Panc1 (cell line): Measurements from ENCODE around the gene NUDT6. TPM values are rescaled to one million over a fixed set of nuclear protein-coding genes. Genes with fewer than 3 reads are reported as not detected.
A peak's percentile ranks its signal among the peaks of the same experiment; 100 is the strongest.

Source experiments
- ATAC-seq: fragments of 200-7000 bp; cut with Tn5 transposase; 2 replicates; pipeline ENCODE4 v1.9.1; 2020; ENCODE audit warnings: mild to moderate bottlenecking, moderate library complexity
- BruUV-seq: library from RNA; stranded (reverse); fragments of 400-500 nt; replicated peaks from 2 replicates; lab custom pipeline; 2021; lab: Mats Ljungman, UMichigan
- CTCF ChIA-PET: fragments of 300-600 bp; sonication (Branson Sonifier 250); formaldehyde crosslinking; loops from one replicate; lab custom pipeline; 2022; ENCODE audit warnings: antibody characterized with exemption; lab: Charles Lee
- POLR2A ChIA-PET: fragments of 300-600 bp; sonication (Branson Sonifier 250); formaldehyde crosslinking; loops from one replicate; lab custom pipeline; 2022; ENCODE audit warnings: antibody characterized with exemption; lab: Charles Lee
- DNase-seq: peaks from one replicate; pipeline ENCODE4 v3.0.0-alpha.2; 2010; ENCODE audit warnings: low read depth, low spot score
- H3K27ac ChIP-seq: 2 replicates; pipeline ENCODE4 v1.5.1; 2011; ENCODE audit warnings: mild to moderate bottlenecking, low read length, inconsistent platforms
- H3K27me3 ChIP-seq: fragments of 200-500 bp; sonication (Bioruptor generic); 2 replicates; pipeline ENCODE4 v1.6.0; 2014; ENCODE audit warnings: low read length, inconsistent platforms; ENCODE audit not compliant: control insufficient read depth, insufficient read depth
- H3K36me3 ChIP-seq: fragments of 200-500 bp; sonication (Bioruptor generic); 2 replicates; pipeline ENCODE4 v1.5.1; 2014; ENCODE audit warnings: inconsistent platforms, mild to moderate bottlenecking, low read length, moderate library complexity; ENCODE audit not compliant: control insufficient read depth, insufficient read depth
- H3K4me1 ChIP-seq: 2 replicates; pipeline ENCODE4 v1.5.1; 2011; ENCODE audit warnings: inconsistent platforms, mild to moderate bottlenecking, low read length, moderate library complexity; ENCODE audit not compliant: control insufficient read depth, insufficient read depth
- H3K4me3 ChIP-seq, 2 experiments: 2 replicates each; pipeline ENCODE4 v1.5.1; 2011 to 2012; ENCODE audit warnings: low read depth in 2 of 2, low read length in 2 of 2, mild to moderate bottlenecking in 2 of 2, inconsistent platforms in 1 of 2, moderate library complexity in 1 of 2
- H3K9me3 ChIP-seq: fragments of 200-500 bp; sonication (Bioruptor generic); 2 replicates; pipeline ENCODE4 v1.5.1; 2014; ENCODE audit warnings: low read depth, mild to moderate bottlenecking, inconsistent platforms, low read length, moderate library complexity; ENCODE audit not compliant: control insufficient read depth, insufficient read depth
- CTCF ChIP-seq: fragments of 450-650 bp; IDR thresholded peaks from 2 replicates; pipeline ENCODE4 v1.5.1; 2017; ENCODE audit warnings: mild to moderate bottlenecking
- POLR2AphosphoS5 ChIP-seq: IDR thresholded peaks from 2 replicates; pipeline ENCODE4 v1.6.1; 2012; ENCODE audit warnings: mild to moderate bottlenecking, low read depth, low read length, moderate library complexity
- SIN3A ChIP-seq: IDR thresholded peaks from 2 replicates; pipeline ENCODE4 v1.6.1; 2012; ENCODE audit warnings: low read depth, mild to moderate bottlenecking, low read length, moderate library complexity, borderline replicate concordance; ENCODE audit not compliant: insufficient read depth
- TCF7L2 ChIP-seq: IDR thresholded peaks from 2 replicates; pipeline ENCODE4 v1.6.1; 2011; ENCODE audit warnings: mild to moderate bottlenecking, low read depth, low read length, inconsistent platforms
- in situ Hi-C: cut with HindIII; loops from 2 replicates; pipeline ENCODE4 v1.10.0; 2016; ENCODE audit warnings: low sequenced_read_pairs, low pct_unique_long_range_greater_than_20kb
- intact Hi-C: fragments of 100-400 bp; cut with micrococcal nuclease; formaldehyde crosslinking; loops from one replicate; pipeline ENCODE4 v1.10.0; 2022; ENCODE audit not compliant: unreplicated experiment
- total RNA-seq: library from RNA; stranded (reverse); gene quantifications from one replicate; pipeline ENCODE4 v1.2.1, GENCODE V29; 2021; ENCODE audit not compliant: unreplicated experiment
- TF ChIP-seq, protein P1 (sequence below), 2 experiments: IDR thresholded peaks; 2 replicates each; pipeline ENCODE4 v1.6.1; 2011 to 2012; ENCODE audit warnings: low read depth in 2 of 2, control low read depth in 1 of 2, low read length in 1 of 2, mild to moderate bottlenecking in 1 of 2, moderate library complexity in 1 of 2; ENCODE audit not compliant: insufficient read depth in 1 of 2

Gene NUDT6
- total RNA-seq, 1 experiment from 2014 or later: 7.5 TPM

DNA sequence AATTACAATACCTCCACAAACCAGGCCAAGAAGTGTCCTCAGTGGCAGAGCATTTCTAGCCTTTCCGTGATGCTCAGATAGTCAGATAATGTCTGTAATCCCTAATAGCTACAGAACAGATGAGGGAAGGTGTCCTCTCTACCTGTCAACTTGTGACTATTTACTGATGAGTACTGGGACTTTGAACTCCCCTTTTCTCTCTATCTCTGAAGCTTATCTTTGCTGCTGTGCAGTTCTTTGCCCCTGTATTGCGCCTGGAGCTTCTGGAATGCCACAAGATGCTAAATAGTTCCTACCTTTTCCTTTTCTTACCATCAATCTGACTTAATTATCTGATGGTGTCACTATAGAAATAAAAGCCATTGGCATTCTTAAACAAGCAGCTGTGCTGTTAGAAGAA is 65.2 kb downstream of the NUDT6 start:
- Histone ChIP-seq H3K4me3 (no peak overlapping the region), H3K27me3 (no peaks in the 10 kb centered on the region), H3K27ac (no peak overlapping the region), H3K4me1 (peaks cover 22% of the 10 kb centered on the region), H3K36me3 (no peaks in the 10 kb centered on the region), H3K9me3 (no peaks in the 10 kb centered on the region)
- intact Hi-C loops (no loop called here), in situ Hi-C loops (no loop called here)
- ATAC-seq (no peak), DNase-seq (no peak)
- TF ChIP-seq, protein P1, sequence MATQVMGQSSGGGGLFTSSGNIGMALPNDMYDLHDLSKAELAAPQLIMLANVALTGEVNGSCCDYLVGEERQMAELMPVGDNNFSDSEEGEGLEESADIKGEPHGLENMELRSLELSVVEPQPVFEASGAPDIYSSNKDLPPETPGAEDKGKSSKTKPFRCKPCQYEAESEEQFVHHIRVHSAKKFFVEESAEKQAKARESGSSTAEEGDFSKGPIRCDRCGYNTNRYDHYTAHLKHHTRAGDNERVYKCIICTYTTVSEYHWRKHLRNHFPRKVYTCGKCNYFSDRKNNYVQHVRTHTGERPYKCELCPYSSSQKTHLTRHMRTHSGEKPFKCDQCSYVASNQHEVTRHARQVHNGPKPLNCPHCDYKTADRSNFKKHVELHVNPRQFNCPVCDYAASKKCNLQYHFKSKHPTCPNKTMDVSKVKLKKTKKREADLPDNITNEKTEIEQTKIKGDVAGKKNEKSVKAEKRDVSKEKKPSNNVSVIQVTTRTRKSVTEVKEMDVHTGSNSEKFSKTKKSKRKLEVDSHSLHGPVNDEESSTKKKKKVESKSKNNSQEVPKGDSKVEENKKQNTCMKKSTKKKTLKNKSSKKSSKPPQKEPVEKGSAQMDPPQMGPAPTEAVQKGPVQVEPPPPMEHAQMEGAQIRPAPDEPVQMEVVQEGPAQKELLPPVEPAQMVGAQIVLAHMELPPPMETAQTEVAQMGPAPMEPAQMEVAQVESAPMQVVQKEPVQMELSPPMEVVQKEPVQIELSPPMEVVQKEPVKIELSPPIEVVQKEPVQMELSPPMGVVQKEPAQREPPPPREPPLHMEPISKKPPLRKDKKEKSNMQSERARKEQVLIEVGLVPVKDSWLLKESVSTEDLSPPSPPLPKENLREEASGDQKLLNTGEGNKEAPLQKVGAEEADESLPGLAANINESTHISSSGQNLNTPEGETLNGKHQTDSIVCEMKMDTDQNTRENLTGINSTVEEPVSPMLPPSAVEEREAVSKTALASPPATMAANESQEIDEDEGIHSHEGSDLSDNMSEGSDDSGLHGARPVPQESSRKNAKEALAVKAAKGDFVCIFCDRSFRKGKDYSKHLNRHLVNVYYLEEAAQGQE (IDR thresholded peaks at IDR 0.05; ENCODE audit: insufficient read depth in 1 of 2, low read depth in 2 of 2, low read length in 1 of 2): no peak
- TF ChIP-seq CTCF: no peak
- TF ChIP-seq POLR2AphosphoS5: no peak
- TF ChIP-seq TCF7L2: no peak
- TF ChIP-seq SIN3A: no peak
- POLR2A ChIA-PET: no interaction called here
- BruUV-seq: no TSS peak
- CTCF ChIA-PET: no interaction called here

GRCh38 chr4:122855353-122855890 is 67.0 kb downstream of the NUDT6 start:
- TF ChIP-seq, protein P1 (IDR thresholded peaks at IDR 0.05; ENCODE audit: insufficient read depth in 1 of 2, low read depth in 2 of 2, low read length in 1 of 2): no peak
- TF ChIP-seq SIN3A: no peak
- Histone ChIP-seq H3K36me3 (no peaks in the 10 kb centered on the region), H3K4me3 (no peak overlapping the region), H3K9me3 (no peaks in the 10 kb centered on the region), H3K4me1 (peaks cover 22% of the 10 kb centered on the region), H3K27ac (peak overlapping the region; percentile 40; the same call in 1 of the 2 replicates), H3K27me3 (no peaks in the 10 kb centered on the region)
- ATAC-seq: no peak
- DNase-seq: no peak
- no TSS peak for BruUV-seq
- intact Hi-C loops (no loop called here), in situ Hi-C loops (no loop called here)
- ChIA-PET POLR2A (no interaction called here), CTCF (no interaction called here)
